Colon (tissue), 2 donors: ENCODE data around the gene PLEKHH1.
"Not testable (repeated sequence)": the region's sequence is repeated elsewhere in the genome, so short reads cannot be mapped to it uniquely, and the experiment has no call there.

Source experiments
- FAIRE-seq: peaks from 2 replicates; lab custom pipeline; 2012; peaks lifted over from hg19 to GRCh38; lab: Jason Lieb, UNC
- donor health status: control.
- donor health status: control.

PLEKHH1 gene

DNA sequence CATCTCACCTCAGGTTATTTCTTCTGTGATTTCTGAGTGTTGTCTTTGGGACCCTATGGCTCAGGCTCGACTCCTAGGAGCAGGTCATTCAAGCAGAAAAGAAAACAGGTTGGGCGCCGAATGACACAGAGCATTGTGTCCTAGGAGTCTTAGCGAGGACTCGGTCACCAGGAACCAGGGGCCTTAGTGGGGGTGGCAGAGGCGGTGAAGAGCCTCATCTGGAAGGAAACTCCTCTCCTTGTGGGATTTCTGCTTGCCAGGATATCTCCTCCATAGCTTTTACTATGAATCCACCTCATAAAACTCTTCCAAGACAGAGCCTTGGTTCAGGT lies 630 bp downstream of the PLEKHH1 start:
- FAIRE-seq, result no peak

GRCh38 chr14:67536087-67536486 lies 3.0 kb downstream of the PLEKHH1 start:
- no peak for FAIRE-seq

DNA sequence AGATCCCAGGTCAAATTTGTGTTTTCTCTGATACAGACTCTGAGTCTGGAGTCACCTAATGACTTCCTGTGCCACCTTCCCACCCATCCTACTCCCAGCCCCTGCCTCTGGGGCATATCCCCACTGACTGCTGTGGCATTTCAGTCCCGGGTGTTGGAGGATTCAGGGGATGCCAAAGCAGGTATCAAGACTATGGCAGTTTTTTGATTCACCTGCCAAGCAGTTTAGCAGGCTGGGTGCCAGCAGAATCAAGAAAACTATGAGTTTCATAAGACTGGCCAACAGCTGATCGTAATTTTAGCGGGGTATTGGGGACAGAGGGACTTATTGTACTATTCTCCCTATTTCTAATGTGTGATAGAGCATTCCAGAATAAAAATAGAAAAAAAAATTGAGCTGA lies 4.6 kb downstream of the PLEKHH1 start:
- FAIRE-seq, result no peak

- no peak for FAIRE-seq
Measured at GRCh38 chr14:67538501-67538900, 5.4 kb downstream of the PLEKHH1 start.

DNA sequence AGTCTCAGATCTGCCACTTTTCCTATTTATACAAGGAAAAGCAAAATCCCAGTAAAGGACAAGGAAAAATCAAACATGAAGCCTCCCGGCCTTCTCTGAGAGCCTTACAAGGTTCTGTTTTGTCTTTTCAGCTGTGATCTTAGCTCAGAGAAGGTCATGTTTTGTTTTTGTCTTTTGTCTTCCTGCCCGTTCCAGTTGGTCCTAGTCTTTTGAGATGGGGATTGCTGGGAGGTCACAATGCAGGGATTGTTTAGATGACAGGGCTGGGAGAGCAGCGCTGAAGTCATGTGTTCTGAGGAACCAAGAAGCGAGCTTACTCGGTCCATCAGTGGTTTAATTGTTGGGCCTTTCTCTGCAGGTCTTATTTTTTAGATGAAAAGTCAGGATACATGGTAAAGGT lies 6.0 kb downstream of the PLEKHH1 start:
- no peak for FAIRE-seq

DNA sequence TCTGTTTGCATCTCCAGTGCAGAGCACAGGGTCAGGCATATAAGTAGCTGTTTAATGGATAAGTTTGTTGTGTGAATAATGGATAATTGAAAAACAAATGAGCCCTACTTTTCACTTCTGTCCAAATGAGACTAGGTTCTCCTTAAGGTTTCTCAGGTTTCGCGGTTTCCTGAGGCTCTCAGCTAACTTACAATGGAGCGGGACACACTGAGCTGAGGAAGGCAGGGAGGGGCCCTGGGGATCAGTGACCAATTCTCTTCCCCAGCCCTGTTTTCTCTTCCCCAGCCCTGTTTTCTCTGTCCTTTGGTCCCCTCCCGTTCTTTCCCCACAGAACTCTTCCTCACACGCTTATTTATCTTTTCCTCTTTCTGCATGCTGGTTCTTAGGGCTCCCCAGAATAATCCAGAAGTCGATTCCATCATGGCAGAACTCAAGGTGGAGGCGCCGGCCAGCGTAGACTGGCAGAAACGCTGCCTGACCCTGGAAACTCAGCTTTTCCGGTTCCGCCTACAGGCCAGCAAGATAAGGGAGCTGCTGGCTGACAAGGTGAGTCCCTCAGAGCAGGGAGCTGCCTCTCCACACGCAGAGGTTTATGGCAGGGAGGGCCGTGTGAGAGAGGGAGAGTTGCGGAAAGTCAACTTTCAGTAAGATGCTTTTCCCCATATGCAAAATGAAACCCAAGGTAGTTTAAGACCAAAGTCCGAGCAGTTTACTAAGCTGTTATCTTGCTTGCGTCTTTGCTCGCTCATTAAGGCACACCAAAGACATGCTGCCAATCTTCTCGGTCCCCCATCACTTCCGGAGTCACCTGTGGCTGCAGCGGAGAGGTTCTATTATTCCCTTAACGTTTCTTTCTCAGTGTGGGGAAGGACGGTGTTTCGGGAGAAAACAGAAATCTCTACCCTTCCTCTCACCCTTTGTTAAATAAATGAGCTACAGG lies 8.6 kb downstream of the PLEKHH1 start:
- peak; percentile 53 for FAIRE-seq

GRCh38 chr14:67542620-67543019 lies 9.5 kb downstream of the PLEKHH1 start:
- not testable (repeated sequence) for FAIRE-seq

DNA sequence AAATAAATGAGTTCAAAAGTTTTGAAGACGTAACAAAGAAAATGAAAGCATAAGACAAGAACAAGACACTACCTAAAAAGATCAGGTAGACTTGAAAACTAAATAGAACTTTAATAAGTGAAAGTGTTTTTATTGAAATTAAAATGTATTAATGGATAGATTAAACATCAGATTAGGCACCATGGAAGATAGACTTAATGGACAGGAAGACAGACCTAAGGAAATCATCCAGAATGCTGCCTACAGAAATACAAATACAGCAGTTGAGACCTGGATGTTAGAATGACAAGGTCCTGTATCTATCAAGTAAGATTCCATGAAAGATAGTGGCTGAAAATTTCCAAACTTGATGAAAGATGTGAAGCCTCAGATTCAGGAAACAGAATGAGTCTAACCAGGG lies 11.5 kb downstream of the PLEKHH1 start:
- no peak for FAIRE-seq

DNA sequence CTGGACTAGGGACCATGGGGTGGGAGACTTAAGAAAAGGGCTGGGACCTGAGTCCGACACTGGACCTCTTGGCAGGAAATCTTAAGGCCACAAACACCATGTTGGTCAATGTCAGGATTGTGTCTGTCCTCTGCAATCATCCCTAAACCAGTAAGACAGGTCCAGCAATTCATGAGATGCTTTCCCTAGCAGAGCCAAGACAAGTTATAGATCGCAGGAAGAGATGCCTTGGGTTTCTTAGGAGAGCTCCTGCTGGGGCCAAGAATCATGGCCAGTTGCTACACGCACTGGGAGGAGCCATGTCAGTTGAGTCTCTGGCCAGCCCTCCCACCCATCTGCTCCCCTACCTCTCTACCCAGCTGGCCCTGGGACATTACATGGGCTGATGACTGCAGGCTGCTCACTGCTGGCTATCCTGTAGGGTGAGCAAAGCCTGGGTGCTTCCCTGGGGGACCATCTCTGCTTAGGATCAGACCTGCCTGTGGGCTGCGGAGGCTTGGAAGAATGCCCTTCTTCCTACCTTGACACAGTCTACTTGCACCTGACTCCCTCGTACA lies 14.2 kb downstream of the PLEKHH1 start:
- FAIRE-seq, result no peak

DNA sequence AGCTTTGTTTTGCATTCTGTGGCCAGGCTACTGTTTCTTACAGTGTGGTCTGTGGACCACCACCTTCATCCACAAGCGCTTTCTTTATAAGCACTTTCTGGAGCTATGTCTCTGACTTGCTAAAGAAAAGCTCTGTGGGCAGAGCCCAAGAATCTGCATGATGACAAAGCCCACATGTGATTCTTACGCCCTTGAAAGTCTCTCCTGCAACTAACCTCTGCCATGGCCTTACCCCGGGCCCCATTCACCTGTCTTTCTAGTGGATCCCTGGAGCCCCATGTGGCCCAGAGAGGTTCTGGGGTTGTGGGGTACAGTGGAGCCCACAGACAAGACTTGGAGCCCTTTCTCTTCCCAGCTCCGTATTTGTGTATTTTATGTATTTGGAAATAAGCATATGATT lies 16.6 kb downstream of the PLEKHH1 start:
- no peak for FAIRE-seq

- no peak for FAIRE-seq
Measured at GRCh38 chr14:67551123-67551522, 18.0 kb downstream of the PLEKHH1 start.

GRCh38 chr14:67551940-67552339 lies 18.9 kb downstream of the PLEKHH1 start:
- no peak for FAIRE-seq

DNA sequence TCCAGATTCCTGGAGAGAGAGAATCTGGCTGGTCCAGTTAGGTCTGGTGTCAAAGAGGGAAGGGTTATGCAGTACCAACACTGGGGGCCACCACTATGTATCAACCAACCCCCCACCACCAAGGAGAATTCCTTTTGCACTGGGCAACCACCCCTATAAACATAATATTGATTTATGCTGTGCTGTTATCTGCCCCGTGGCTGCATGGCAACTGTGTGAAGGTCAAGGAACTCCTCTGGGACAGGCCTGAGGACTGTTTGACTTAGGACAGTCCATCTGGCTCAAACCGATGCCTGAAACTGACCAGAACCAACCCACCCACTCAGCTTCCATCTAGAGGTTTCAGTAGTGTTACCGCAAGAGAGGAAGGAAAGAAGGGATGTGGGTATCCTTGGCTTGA lies 20.5 kb downstream of the PLEKHH1 start:
- no peak for FAIRE-seq

GRCh38 chr14:67554341-67554740 lies 21.3 kb downstream of the PLEKHH1 start:
- FAIRE-seq, result no peak

DNA sequence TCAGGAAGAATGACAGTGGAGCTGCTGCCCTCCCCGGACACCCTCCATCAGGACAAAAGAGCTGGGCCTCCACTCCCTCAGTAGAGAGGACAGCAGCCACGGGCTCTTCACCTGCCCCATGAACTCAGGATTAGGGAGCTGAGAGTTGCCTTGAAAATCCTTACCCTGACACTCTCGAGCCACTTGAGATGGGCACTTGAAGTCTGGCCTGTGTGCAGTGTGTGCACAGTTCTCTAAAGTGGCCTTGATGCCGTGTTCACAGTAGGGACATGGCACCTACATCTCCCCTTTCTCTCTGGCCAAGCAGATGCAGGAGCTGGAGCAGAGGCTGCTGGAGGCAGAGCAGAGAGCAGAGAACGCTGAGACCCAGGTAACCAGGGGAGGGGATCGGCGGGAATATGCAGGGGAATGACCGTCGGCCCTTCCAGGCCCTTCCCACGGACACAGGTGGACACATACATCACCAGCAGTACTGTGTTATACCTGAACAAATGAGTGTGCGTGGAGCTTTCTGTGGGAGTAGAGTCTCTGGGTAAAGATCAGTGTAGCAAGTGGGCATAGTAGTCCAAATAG lies 22.5 kb downstream of the PLEKHH1 start:
- FAIRE-seq, result no peak

- no peak for FAIRE-seq
Measured at GRCh38 chr14:67556671-67557070, 23.6 kb downstream of the PLEKHH1 start.

DNA sequence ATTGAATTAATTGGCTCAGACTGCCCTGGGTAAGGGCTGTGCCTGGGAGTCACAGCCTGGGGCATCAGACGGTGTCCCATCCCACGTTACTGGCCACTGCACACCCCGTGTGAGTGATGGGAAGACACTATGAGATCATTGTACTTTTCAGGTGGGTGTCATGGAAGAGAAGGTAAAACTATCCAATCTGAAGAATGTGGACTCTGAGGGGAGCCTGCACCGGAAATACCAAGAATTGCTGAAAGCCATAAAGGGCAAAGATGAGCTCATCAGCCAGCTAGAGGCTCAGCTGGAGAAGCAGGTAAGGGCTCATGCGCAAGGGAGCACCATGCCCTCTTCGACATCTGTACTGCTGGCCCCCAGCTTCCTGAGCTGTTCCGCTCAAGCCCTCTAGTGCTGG lies 24.0 kb downstream of the PLEKHH1 start:
- FAIRE-seq, result no peak

GRCh38 chr14:67557656-67558055 lies 24.6 kb downstream of the PLEKHH1 start:
- no peak for FAIRE-seq

- FAIRE-seq, result no peak
Measured at GRCh38 chr14:67559639-67560038, 26.5 kb downstream of the PLEKHH1 start.

DNA sequence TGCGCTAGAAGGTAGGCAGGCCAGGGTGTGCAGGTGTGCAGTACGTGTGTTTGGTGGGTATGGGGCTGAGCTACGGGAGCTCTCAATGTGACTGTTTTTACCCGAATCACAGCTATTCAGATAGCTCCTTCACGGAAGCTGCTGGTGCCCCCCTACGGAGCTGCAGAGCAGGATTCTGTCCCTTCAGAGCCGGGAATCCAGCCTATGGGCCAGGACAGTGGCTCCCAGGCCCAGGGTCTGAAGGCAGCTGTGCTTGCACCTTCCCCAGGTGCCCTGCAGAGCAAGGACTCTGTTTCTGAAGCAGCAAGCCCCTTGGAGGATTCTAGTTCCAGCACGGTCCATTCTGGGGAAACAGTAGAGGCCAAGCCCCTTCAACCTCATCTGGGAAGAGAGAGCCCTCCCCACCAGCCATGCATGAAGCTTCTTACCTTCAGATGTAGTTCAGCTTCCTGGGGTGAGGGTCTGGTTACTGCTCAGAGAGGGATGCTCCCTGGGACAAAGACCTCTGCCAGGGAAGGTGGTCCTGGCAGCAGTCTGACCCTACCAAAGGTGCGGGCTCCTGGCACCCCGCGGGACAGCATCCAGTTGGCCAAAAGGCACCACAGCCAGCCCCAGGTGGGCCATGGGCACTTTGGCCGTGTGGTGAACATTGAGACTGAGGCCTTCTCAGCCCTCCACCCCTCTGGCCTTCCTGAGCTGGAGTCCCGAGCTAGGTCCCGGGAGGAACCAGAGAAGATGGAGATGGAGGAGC lies 29.1 kb downstream of the PLEKHH1 start:
- FAIRE-seq, result no peak

DNA sequence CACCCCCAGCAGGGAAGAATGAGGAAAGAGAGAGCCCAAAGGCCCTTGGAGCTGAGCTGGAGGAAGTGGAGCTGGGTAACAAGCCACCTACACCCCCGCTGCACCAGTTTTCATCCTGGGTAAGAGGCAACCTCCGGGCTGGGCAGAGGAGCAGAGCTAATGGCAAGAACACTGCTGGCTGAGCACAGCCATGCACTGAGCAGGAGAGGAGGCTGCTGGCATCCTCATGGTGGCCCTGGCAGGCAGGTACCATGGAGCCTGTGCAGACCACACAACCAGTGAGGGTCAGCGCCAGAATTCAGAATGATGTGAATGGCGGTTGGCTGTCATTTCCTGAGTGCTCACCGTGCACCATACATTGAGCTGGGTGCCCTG lies 29.7 kb downstream of the PLEKHH1 start:
- no peak for FAIRE-seq

GRCh38 chr14:67564236-67564635 lies 31.1 kb downstream of the PLEKHH1 start:
- no peak for FAIRE-seq

DNA sequence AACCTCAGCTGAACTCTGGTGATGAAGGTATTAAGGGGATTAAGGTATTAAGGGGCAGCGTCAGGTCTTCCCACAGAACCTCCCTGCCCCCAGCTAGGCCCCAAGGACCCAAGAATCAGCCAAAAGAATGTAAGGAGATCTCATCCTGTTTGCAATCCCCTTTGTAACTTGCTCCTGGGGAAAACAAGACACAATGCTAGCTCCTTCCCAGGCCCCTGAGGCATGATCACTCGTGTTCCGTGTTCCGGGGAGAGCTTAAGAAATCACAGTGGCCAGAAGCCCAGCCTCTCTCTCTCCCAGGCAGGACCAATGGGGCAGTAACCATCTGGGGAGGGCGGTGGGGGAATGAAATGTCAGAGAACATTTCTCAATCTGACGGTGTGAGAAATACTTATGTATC lies 33.8 kb downstream of the PLEKHH1 start:
- no peak for FAIRE-seq
